ENCODE results near the gene MRPL49. TPM values are rescaled to one million over a fixed set of nuclear protein-coding genes. Genes with fewer than 3 reads are reported as not detected.

Gene MRPL49
- total and polyA plus RNA-seq, 9 of the 15 experiments (the other 6 are each of a cell fraction or from before 2014, with no cell fraction given) = 74.3 to 132 (median 91.2) TPM

DNA sequence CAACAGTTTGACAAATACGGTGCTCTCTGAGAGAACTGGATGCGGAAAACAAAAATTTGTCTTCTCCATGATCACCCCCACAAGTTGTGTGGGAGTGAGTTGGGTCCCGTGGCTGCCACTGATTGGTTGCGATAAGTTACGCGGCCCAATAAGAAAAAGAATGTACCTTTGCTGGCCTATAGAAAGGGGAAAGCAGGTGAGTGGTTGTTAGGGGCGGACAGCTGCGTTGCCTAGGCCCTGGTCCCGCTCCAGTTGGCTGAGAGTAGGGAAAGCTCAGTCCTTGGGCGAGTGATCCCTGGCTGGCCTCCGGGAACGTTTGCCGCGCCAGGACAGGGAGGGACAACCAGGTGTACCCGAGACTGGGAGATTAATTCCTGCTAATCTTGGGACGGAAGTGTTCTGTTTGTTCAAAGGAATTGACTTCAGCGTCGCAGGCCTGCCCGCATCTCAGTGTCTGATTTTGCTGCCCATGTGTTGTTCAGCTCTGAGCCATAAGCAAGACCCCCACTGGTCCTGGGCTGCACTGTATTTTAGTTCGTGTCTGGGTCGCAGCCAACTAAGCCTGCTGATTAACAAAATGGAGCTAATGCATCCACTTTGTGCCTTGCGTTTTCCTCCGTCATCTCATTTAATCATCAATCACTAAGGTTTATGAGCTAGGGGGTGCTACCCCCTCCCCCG lies 13.0 kb downstream of the MRPL49 start (continued):
- TF ChIP-seq RAD51 (IDR thresholded peaks at IDR 0.05; ENCODE audit: borderline replicate concordance, low read depth) (no peak; the same call in 1 of the 2 replicates), L3MBTL2 (IDR thresholded peaks at IDR 0.05) (peak; percentile 59), PTBP1 (IDR thresholded peaks at IDR 0.05; ENCODE audit: low read depth, low read length) (no peak), CBFA2T2 (conservative IDR thresholded peaks at IDR 0.05) (no peak), EHMT2 (IDR thresholded peaks at IDR 0.05) (no peak), NELFE (IDR thresholded peaks at IDR 0.05; ENCODE audit: insufficient read depth, insufficient read length) (no peak), TRIM24 (IDR thresholded peaks at IDR 0.05) (no peak), TAF7 (tag; IDR thresholded peaks at IDR 0.05) (no peak), ZFX (CRISPR knock-in tag; IDR thresholded peaks at IDR 0.05) (no peak; the same call in 1 of the 2 replicates), SREBF1 (IDR thresholded peaks at IDR 0.05; ENCODE audit: borderline replicate concordance, low read depth, low read length) (no peak), CSDE1 (IDR thresholded peaks at IDR 0.05) (peak in 1 of 2 experiments; percentile 89; a peak in 2 of 4 replicates), ZNF408 (CRISPR knock-in tag; IDR thresholded peaks at IDR 0.05; ENCODE audit: low read depth) (no peak)
- TF ChIP-seq, protein P1, sequence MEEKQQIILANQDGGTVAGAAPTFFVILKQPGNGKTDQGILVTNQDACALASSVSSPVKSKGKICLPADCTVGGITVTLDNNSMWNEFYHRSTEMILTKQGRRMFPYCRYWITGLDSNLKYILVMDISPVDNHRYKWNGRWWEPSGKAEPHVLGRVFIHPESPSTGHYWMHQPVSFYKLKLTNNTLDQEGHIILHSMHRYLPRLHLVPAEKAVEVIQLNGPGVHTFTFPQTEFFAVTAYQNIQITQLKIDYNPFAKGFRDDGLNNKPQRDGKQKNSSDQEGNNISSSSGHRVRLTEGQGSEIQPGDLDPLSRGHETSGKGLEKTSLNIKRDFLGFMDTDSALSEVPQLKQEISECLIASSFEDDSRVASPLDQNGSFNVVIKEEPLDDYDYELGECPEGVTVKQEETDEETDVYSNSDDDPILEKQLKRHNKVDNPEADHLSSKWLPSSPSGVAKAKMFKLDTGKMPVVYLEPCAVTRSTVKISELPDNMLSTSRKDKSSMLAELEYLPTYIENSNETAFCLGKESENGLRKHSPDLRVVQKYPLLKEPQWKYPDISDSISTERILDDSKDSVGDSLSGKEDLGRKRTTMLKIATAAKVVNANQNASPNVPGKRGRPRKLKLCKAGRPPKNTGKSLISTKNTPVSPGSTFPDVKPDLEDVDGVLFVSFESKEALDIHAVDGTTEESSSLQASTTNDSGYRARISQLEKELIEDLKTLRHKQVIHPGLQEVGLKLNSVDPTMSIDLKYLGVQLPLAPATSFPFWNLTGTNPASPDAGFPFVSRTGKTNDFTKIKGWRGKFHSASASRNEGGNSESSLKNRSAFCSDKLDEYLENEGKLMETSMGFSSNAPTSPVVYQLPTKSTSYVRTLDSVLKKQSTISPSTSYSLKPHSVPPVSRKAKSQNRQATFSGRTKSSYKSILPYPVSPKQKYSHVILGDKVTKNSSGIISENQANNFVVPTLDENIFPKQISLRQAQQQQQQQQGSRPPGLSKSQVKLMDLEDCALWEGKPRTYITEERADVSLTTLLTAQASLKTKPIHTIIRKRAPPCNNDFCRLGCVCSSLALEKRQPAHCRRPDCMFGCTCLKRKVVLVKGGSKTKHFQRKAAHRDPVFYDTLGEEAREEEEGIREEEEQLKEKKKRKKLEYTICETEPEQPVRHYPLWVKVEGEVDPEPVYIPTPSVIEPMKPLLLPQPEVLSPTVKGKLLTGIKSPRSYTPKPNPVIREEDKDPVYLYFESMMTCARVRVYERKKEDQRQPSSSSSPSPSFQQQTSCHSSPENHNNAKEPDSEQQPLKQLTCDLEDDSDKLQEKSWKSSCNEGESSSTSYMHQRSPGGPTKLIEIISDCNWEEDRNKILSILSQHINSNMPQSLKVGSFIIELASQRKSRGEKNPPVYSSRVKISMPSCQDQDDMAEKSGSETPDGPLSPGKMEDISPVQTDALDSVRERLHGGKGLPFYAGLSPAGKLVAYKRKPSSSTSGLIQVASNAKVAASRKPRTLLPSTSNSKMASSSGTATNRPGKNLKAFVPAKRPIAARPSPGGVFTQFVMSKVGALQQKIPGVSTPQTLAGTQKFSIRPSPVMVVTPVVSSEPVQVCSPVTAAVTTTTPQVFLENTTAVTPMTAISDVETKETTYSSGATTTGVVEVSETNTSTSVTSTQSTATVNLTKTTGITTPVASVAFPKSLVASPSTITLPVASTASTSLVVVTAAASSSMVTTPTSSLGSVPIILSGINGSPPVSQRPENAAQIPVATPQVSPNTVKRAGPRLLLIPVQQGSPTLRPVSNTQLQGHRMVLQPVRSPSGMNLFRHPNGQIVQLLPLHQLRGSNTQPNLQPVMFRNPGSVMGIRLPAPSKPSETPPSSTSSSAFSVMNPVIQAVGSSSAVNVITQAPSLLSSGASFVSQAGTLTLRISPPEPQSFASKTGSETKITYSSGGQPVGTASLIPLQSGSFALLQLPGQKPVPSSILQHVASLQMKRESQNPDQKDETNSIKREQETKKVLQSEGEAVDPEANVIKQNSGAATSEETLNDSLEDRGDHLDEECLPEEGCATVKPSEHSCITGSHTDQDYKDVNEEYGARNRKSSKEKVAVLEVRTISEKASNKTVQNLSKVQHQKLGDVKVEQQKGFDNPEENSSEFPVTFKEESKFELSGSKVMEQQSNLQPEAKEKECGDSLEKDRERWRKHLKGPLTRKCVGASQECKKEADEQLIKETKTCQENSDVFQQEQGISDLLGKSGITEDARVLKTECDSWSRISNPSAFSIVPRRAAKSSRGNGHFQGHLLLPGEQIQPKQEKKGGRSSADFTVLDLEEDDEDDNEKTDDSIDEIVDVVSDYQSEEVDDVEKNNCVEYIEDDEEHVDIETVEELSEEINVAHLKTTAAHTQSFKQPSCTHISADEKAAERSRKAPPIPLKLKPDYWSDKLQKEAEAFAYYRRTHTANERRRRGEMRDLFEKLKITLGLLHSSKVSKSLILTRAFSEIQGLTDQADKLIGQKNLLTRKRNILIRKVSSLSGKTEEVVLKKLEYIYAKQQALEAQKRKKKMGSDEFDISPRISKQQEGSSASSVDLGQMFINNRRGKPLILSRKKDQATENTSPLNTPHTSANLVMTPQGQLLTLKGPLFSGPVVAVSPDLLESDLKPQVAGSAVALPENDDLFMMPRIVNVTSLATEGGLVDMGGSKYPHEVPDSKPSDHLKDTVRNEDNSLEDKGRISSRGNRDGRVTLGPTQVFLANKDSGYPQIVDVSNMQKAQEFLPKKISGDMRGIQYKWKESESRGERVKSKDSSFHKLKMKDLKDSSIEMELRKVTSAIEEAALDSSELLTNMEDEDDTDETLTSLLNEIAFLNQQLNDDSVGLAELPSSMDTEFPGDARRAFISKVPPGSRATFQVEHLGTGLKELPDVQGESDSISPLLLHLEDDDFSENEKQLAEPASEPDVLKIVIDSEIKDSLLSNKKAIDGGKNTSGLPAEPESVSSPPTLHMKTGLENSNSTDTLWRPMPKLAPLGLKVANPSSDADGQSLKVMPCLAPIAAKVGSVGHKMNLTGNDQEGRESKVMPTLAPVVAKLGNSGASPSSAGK (IDR thresholded peaks at IDR 0.05) = peak; percentile 82
- TF ChIP-seq, protein P2, sequence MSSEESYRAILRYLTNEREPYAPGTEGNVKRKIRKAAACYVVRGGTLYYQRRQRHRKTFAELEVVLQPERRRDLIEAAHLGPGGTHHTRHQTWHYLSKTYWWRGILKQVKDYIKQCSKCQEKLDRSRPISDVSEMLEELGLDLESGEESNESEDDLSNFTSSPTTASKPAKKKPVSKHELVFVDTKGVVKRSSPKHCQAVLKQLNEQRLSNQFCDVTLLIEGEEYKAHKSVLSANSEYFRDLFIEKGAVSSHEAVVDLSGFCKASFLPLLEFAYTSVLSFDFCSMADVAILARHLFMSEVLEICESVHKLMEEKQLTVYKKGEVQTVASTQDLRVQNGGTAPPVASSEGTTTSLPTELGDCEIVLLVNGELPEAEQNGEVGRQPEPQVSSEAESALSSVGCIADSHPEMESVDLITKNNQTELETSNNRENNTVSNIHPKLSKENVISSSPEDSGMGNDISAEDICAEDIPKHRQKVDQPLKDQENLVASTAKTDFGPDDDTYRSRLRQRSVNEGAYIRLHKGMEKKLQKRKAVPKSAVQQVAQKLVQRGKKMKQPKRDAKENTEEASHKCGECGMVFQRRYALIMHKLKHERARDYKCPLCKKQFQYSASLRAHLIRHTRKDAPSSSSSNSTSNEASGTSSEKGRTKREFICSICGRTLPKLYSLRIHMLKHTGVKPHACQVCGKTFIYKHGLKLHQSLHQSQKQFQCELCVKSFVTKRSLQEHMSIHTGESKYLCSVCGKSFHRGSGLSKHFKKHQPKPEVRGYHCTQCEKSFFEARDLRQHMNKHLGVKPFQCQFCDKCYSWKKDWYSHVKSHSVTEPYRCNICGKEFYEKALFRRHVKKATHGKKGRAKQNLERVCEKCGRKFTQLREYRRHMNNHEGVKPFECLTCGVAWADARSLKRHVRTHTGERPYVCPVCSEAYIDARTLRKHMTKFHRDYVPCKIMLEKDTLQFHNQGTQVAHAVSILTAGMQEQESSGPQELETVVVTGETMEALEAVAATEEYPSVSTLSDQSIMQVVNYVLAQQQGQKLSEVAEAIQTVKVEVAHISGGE (CRISPR knock-in tag; IDR thresholded peaks at IDR 0.05) = no peak; a peak in 1 of 6 replicates
